WERI-Rb-1 (cell line): ENCODE results near the gene FAM110D.

Source experiments
- DNase-seq: peaks from one replicate; pipeline ENCODE4 v3.0.0-alpha.2; 2020
- H3K27ac ChIP-seq: fragments of 250-450 bp; sonication (Bioruptor Pico); 2 replicates; pipeline ENCODE4 v1.5.1; 2020; ENCODE audit warnings: mild to moderate bottlenecking, moderate library complexity
- H3K27me3 ChIP-seq: fragments of 250-450 bp; sonication (Bioruptor Pico); 2 replicates; pipeline ENCODE4 v1.5.1; 2021; ENCODE audit warnings: mild to moderate bottlenecking, low read depth, moderate library complexity; ENCODE audit not compliant: insufficient read depth, severe bottlenecking
- H3K36me3 ChIP-seq: fragments of 250-450 bp; sonication (Bioruptor Pico); 2 replicates; pipeline ENCODE4 v1.5.1; 2020; ENCODE audit warnings: mild to moderate bottlenecking, moderate library complexity
- H3K4me3 ChIP-seq: 2 replicates; pipeline ENCODE4 v1.5.1; 2011; ENCODE audit warnings: low read depth, mild to moderate bottlenecking, control low read depth, low read length
- H3K9me3 ChIP-seq: fragments of 250-450 bp; sonication (Bioruptor Pico); 2 replicates; pipeline ENCODE4 v1.5.1; 2021; ENCODE audit warnings: mild to moderate bottlenecking, moderate library complexity; ENCODE audit not compliant: severe bottlenecking
- CTCF ChIP-seq: IDR thresholded peaks from 2 replicates; pipeline ENCODE4 v1.5.1; 2011; ENCODE audit warnings: low read depth, mild to moderate bottlenecking, control low read depth, inconsistent platforms, low read length

FAM110D gene

DNA sequence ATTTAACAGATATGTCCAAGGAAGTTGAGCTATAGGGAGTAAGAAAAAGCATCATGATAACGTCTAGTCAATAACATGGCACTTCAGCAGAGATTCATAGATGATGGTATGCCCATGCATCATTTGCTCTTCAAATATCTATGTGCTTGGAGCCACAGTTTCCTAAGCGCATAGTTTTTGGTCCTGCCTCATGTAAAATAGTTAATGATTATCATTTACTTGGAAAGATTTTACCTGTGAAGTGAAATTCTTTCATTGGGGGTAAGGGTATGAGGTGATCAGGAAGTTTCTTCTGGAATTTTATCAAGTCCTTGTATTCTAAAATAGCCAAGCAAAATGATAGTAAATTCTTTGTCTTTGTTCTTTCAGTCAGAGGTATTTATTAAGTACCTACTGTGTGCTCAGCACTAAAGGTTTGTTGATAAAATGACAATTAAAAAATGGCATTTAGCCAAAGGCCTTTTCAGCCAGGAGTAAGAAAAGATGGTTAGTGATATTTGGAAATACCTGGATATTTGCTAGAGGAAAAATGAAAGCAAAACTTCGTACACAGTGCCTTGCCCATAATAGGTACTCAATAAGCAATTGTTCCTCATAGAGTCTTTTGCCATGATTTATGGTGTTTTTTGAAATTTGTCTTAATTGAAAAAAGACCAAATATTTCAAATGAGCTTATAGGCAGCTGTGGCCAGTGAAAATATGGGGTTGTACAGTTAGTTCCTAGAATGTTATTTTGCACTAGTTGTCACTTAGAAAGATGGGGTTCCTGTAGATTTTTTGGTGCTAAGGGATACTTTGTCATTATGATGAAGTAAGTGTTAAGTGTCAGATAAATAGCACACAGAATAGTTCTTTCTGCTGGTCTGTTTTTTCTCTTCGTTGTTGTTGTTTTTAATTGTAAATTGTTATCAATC is 34.2 kb upstream of the FAM110D start:
- no peak overlapping the region for H3K27ac ChIP-seq
- no peaks in the 10 kb centered on the region for H3K27me3 ChIP-seq
- DNase-seq = no peak
- H3K36me3 ChIP-seq = peaks cover 14% of the 10 kb centered on the region; the same call in 1 of the 2 replicates
- no peak for TF ChIP-seq CTCF
- H3K4me3 ChIP-seq = no peak overlapping the region
- no peaks in the 10 kb centered on the region for H3K9me3 ChIP-seq

- no peak for DNase-seq
- Histone ChIP-seq H3K9me3 (no peaks in the 10 kb centered on the region), H3K27me3 (no peaks in the 10 kb centered on the region), H3K36me3 (peaks cover 7% of the 10 kb centered on the region; the same call in 1 of the 2 replicates), H3K27ac (peak overlapping the region; percentile 71), H3K4me3 (no peak overlapping the region)
- no peak for TF ChIP-seq CTCF
Observed at GRCh38 chr1:26125382-26125781, 33.5 kb upstream of the FAM110D start.

GRCh38 chr1:26125946-26126320 is 32.9 kb upstream of the FAM110D start:
- H3K27me3 ChIP-seq = no peaks in the 10 kb centered on the region
- TF ChIP-seq CTCF = no peak
- no peak overlapping the region for H3K4me3 ChIP-seq
- DNase-seq = no peak
- H3K9me3 ChIP-seq = no peaks in the 10 kb centered on the region
- H3K36me3 ChIP-seq = peaks cover 6% of the 10 kb centered on the region; the same call in 1 of the 2 replicates
- peak overlapping the region; percentile 71 for H3K27ac ChIP-seq

- peak overlapping the region; percentile 71 for H3K27ac ChIP-seq
- peak; percentile 66 for DNase-seq
- peaks cover 6% of the 10 kb centered on the region; the same call in 1 of the 2 replicates for H3K36me3 ChIP-seq
- no peak for TF ChIP-seq CTCF
- no peaks in the 10 kb centered on the region for H3K9me3 ChIP-seq
- no peak overlapping the region for H3K4me3 ChIP-seq
- no peaks in the 10 kb centered on the region for H3K27me3 ChIP-seq
Observed at GRCh38 chr1:26126321-26127084, 32.4 kb upstream of the FAM110D start.

GRCh38 chr1:26127235-26128163 is 31.4 kb upstream of the FAM110D start:
- DNase-seq = no peak
- Histone ChIP-seq H3K27ac (peak overlapping the region; percentile 71), H3K36me3 (no peaks in the 10 kb centered on the region; the same call in 1 of the 2 replicates), H3K9me3 (no peaks in the 10 kb centered on the region), H3K4me3 (no peak overlapping the region), H3K27me3 (no peaks in the 10 kb centered on the region)
- no peak for TF ChIP-seq CTCF
